GM06990 (cell line): ENCODE data around the gene CALR3.

Experiments used
- DNase-seq: peaks from one replicate; pipeline ENCODE4 v3.0.0-alpha.2; 2011; ENCODE audit not compliant: insufficient read length; ENCODE audit errors: extremely low read depth
- H3K27me3 ChIP-seq: replicated peaks from 2 replicates; pipeline ENCODE4 v1.6.0; 2011; ENCODE audit warnings: low read length; ENCODE audit not compliant: control insufficient read depth, insufficient read depth
- H3K36me3 ChIP-seq: 2 replicates; pipeline ENCODE4 v1.5.1; 2011; ENCODE audit warnings: low read length; ENCODE audit not compliant: control insufficient read depth, insufficient read depth
- H3K4me3 ChIP-seq: replicated peaks from 2 replicates; pipeline ENCODE4 v1.5.1; 2011; ENCODE audit warnings: low read depth, mild to moderate bottlenecking, control low read depth, low read length
- CTCF ChIP-seq: IDR thresholded peaks from 2 replicates; pipeline ENCODE4 v1.5.1; 2011; ENCODE audit warnings: low read length, control low read depth, mild to moderate bottlenecking, inconsistent platforms; ENCODE audit not compliant: insufficient read depth, poor library complexity, severe bottlenecking

The CALR3 gene

GRCh38 chr19:16445238-16446107, 50.5 kb downstream of the CALR3 start:
- Histone ChIP-seq H3K27me3 (no peaks in the 10 kb centered on the region), H3K36me3 (peaks cover 3% of the 10 kb centered on the region), H3K4me3 (peak overlapping the region; percentile 31; the same call in 1 of the 2 replicates)
- TF ChIP-seq CTCF = no peak
- peak; percentile 76 for DNase-seq

GRCh38 chr19:16444269-16444600, 51.7 kb downstream of the CALR3 start:
- H3K27me3 ChIP-seq = no peaks in the 10 kb centered on the region
- no peak for TF ChIP-seq CTCF
- peaks cover 3% of the 10 kb centered on the region for H3K36me3 ChIP-seq
- no peak overlapping the region for H3K4me3 ChIP-seq
- peak; percentile 46 for DNase-seq

- no peaks in the 10 kb centered on the region for H3K27me3 ChIP-seq
- no peak for TF ChIP-seq CTCF
- no peak overlapping the region for H3K4me3 ChIP-seq
- H3K36me3 ChIP-seq = peaks cover 5% of the 10 kb centered on the region
- DNase-seq = no peak
These were observed 53.3 kb downstream of the CALR3 start for GRCh38 chr19:16442386-16443276.

- peak; percentile 46 for TF ChIP-seq CTCF
- H3K27me3 ChIP-seq = no peaks in the 10 kb centered on the region
- DNase-seq = no peak
- H3K36me3 ChIP-seq = peaks cover 5% of the 10 kb centered on the region
- H3K4me3 ChIP-seq = no peak overlapping the region
These were observed 54.3 kb downstream of the CALR3 start for GRCh38 chr19:16441661-16442162.

- no peak for TF ChIP-seq CTCF
These were observed 59.1 kb downstream of the CALR3 start for GRCh38 chr19:16436780-16437332.

More at GRCh38 chr19:16436780-16437332, 59.1 kb downstream of the CALR3 start:
- Histone ChIP-seq H3K4me3 (no peak overlapping the region), H3K27me3 (no peaks in the 10 kb centered on the region), H3K36me3 (peaks cover 10% of the 10 kb centered on the region)
- DNase-seq = no peak
